Hematopoietic multipotent progenitor cell treated with erythropoietin and hydrocortisone succinate and interleukin-3 and kit ligand, for 15 days (in vitro differentiated cells): ENCODE measurements around the gene AIP.
"Not testable (repeated sequence)": the region's sequence is repeated elsewhere in the genome, so short reads cannot be mapped to it uniquely, and the experiment has no call there.

Source experiments
- DNase-seq: peaks from one replicate; pipeline ENCODE4 v3.0.0-alpha.2; 2015; ENCODE audit warnings: low spot score

AIP gene

DNA sequence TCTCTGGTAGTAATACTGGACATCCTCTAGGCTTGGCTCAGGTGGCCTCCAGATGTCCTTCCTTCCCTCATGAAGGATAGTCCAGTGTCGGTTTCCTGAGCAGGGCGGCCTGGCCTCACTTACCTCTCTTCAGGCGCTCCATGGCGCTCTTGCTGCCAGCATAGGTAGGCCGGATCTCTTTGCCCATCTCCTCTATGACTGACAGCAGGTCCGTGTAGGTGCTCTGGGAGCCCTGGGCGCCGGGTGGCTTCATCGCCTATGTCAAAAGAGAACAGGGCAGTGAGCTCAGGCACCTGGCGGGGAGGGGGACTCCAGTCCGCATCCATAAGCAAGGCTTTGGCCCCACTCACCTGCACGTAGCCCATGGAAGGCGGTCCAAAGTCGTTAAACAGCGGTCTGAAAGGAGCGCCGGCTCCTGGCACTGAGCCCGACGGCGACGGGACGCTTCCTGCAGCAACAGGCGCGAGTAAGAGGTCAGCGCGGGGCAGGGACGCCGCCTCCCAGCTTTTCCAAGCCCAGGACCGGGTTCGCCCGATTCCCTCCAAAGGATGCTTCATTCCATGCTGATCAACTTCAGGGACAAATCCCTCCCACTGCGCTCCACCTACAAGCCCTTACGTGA lies 24.5 kb downstream of the AIP start:
- DNase-seq: no peak

DNA sequence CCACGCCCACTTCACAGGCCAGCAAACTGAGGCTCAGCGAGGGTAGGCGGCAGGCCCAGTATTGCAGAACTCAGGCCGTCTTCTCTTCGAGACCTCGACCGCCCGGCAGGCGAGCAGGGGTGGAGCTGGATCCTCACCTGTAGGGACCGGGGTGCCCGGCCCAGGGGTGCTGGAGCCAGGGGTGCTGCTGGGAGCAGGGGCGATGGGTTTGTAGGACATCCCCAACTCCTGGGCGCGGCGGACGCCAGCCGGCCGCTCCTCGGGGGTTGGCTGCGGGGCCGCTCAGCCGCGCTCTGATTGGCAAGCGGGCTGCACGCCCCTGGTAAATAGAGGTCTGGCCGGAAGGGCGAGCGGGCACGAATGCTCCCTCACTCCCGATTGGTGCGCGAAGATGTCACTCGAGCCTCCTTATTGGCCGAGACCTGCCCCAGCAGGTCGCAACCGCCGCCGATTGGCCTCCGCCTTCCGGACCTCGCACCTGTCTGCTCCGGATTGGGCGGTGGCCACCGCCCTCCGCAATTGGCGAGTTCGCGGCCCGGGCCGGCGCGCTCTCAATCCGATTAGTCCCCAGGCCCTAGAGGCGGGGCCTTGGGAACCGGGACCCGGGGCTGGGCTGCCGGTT lies 25.1 kb downstream of the AIP start, which contains the start of gene CDK2AP2:
Gene CDK2AP2, minus strand, starts transcription at position 299 of the 622 bp plus-strand sequence. Its CDS starts 80 bp downstream, at position 219.
- DNase-seq: peak; percentile 97

DNA sequence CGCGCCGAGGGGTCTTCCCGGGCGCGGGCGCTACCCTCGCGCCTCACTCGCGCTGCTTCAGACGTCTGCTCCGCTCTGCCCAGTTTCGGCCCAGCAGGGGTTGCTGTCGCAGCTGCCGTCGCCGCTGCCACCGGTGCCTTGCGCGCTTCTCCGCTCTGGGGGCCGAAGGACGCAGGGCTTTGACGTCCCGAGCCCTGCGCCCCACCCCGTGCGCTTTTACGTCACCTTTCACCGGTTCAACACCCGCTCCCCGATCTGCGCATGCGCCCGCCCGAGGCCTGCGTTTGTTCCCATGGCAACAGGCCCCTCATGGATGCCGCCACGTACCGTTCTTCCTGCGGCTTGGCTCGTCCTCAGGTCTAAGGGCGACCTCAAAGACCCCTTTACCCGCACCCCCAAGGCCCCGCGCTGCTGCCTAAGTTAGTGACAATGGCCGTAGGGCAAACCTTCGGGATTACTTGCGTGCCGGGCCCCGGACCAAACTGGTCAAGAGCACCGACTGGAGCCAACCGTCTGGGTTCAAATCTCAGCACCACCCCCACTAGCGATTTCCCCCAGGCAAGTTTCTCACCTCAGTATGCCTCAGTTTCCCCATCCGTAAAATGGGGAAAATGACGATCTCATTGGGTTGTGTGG lies 25.8 kb downstream of the AIP start:
- DNase-seq: peak; percentile 96

DNA sequence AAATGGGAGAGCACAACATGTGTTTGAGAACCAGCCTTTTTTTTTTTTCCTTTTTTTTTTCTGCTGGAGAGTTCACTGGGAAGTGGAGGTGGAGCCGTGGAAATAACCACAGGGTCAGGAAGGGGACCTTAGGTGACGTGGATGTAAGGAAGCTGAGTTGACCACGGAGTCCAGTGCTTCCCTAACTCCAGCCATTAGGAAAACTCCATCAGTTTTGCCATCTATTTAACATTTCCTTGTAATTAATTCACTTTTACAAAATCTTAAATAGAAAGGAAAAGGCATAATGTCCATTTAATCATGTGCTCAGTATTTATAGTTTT lies 27.2 kb downstream of the AIP start:
- DNase-seq: no peak

DNA sequence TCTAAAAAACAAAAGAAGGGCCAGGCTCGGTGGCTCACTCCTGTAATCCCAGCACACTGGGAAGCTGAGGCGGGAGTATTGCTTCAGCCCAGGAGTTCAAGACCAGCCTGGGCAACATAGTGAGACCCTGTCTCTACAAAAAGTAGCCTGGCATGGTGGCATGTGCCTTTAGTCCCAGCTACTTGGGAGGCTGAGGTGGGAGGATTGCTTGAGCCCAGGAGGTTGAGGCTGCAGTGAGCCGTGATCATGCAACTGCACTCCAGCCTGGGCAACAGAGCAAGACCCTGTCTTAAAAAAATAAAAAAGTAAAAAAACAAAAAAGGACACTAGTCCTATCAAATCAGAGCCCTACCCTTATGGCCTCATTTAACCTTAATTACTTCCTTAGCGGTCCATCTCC lies 28.7 kb downstream of the AIP start:
- DNase-seq: not testable (repeated sequence)

DNA sequence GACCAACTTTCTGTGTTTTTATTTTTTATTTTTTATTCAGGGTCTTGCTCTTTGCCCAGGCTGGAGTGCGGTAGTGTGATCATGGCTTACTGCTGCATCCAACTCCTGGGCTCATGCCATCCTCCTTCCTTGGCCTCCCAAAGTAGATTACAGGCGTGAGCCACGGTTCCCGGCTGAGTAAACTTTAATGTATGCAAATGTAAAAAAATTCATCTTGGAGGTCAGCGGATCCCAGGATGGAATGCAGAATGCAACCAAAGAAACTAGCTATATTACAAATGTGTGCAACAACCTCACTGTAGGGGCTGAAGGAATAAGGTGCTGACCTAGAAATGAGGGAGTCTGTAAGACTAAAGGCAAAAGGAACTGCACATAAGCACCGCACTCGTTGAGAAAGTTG lies 31.3 kb downstream of the AIP start:
- no peak for DNase-seq

DNA sequence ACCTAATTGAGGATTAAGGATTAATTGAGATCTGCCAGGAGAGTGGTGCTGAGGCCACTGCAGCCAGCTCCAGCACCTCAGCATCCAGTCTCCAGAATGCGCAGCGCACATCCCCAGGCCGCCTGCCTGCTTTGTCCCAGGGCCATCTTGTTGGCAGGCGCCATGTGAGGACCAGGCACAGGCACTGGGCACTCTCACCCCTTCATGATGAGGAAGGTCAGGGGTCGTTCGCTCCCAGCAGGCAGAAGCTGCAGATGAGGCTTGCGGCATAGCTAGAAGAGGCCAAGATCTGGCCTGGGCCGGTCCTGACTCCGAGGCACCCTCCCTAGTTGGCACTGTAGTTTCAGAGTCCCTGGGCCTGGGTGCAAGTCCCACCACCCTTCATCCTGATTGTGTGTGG lies 34.0 kb downstream of the AIP start:
- DNase-seq: no peak

DNA sequence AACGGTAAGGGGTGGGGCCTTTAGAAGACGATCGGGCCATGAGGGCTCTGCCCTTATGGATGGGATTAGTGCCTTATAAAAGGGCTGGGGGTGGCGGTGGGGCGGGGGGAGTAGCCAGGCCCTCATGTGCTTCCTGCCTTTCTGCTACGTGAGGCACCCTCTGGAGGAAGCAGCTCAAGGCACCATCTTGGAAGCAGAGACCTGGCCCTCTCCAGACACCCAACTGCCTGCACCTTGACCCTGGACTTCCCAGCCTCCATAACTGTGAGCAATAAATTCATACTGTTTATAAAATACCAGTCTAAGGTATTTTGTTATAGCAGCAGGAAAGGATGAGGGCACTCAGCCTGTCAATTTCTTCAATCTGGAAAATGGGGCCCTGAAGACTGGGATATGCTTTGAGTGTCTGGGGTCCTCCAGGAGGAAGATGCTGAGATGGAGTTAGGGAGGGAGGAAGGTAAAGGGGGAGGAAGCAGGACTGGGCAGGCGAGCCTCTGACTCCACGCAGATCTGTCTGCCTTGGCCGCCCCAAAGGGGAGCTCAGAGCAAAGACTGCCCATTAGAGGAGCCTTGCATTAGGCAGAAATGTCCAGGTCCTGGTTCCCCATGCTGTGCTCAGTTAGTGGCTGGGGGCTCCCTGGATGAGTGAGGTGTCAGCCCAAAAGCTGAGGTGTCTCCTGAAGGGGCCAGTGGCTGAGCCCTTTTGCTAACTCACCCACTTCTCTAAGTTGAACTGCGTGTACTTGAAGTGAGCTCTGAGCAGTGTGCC lies 35.1 kb downstream of the AIP start:
- DNase-seq: no peak

DNA sequence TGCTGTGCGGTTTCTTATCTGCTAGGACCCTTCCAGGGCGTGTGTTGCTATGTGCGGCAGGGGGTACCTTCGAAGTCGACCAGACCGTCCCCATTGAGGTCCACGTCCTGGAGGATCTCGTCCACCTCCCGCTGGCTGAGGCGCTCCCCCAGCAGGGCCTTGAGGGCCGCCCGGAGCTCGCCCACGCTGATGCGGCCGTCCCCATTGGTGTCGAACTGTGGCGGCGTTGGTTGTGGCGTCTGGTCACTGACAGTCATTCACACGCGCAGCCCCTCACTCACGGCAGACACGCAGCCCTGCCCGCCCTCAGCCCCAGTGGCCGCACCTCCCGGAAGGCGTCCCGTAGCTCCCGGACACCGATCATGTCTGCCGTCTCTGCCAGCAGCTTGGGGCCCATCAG lies 36.9 kb downstream of the AIP start:
- DNase-seq: no peak

DNA sequence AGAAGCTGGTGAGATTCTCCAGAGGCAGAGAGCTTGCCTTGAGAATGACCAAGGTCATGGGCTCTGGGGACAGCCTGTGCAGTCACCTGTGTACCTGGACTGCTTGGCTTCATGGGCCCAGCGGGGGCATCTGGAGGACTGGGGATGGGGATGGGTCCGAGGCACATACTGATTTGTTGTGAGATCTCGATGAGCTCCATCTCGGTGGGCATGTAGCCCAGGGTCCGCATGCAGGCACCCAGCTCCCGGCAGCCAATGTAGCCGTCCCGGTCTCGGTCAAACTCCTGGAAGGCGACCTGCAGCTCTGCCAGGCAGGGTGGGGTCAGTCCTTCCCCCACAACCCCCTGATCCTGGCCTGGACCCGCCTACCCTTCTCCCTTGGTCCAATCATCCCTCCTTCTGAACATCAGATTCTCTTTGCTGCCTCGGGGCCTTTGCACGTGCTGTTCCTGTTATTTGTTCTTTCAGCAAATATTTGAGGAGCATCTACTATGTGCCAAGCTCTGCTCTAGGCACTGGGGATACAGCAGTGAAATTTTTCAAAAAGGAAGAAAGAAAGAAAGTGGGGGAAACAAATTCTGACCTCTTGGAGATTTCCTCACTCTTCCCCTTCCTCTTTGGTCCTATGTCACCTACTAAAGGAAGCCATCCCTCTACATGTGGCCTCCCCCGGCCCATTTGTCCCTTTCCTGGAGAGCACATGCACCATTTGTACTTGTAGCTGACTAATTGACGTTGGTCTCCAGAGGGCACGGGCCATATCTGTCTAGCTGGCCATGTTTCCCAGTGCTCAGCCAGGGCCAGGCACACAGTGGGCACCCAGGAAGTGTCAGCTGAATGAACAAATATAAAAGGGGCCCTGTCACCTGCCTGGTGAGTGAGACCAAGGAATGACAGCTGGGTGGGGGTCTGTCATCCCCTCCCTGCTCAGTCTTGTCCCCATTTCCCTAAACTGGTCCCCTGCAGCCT lies 38.3 kb downstream of the AIP start:
- no peak for DNase-seq

DNA sequence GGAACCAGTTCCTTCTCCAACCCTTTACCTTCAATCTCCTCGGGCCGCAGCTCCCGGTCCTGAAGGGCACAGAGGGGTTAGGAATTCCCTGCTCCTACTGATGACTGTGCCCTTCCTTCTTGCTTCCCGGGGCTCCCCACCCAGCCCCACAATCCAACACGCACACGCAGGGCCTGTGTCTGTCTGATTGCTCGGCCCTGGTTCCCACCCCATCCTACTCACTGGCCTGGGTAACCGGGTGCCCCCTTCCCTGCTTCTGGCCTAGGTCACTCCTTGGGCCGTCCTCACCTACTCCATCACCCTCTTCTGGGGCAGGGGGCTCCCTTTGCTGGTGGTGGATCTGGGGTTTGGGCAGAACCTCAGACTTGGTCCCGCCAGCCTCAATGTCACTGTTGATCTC lies 39.1 kb downstream of the AIP start:
- no peak for DNase-seq

DNA sequence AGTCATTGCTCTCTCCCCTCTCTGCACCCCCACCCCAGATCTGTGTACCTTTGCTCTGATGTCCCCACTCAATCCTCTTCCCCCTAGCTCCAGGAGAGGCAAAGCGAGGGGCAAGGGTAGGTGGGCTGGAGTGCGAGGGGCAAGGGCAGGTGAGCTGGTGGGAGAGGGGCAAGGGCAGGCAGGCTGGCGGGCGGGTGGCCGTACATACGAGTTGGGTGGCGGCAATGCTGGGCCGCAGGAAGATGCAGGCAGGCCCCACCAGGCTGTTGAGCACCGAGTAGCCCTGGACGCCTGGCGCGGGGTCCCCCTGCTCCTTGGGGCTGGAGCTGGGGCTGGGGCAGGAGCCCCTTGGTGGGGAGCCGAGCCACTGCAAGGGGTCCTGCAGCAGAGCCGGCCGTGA lies 39.5 kb downstream of the AIP start:
- DNase-seq: no peak

DNA sequence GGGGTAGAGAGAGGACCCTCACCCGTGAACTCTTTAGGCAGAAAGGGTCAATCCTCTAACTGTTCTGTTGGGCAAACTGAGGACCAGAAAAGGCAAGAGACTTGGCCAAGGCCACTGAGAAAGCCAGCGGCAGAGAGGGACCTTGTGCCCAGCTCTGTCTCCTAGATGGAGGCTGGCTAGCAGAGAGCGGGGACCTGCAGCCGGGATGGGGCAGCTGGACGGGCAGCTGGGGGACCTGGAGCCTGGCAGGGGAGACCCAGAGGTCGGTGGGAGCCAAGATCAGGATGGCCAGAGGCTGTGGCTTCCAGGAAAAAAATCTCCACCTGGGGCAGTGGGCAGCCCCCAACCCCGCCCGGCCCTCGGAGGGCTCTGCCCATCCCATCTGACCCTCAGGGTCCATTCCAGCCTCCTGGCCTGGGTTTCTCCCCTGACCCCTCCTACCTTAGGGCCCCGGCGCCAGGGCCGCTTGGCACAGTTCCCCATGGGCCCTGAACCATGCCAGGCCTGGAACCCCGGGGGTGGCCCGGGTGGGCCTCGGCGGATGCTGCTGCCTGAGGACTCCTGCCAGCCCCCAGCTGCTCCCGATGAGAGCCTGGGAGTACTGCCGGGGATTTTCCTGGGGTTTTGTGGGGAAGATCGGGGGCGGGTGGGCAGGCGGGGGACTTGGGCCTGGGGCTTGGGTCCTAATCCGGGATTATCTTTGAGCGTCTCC lies 40.2 kb downstream of the AIP start, which contains the start of gene CABP2:
Gene CABP2, minus strand, starts transcription at position 603 of the 712 bp plus-strand sequence. Its CDS starts 120 bp downstream, at position 483.
- no peak for DNase-seq

DNA sequence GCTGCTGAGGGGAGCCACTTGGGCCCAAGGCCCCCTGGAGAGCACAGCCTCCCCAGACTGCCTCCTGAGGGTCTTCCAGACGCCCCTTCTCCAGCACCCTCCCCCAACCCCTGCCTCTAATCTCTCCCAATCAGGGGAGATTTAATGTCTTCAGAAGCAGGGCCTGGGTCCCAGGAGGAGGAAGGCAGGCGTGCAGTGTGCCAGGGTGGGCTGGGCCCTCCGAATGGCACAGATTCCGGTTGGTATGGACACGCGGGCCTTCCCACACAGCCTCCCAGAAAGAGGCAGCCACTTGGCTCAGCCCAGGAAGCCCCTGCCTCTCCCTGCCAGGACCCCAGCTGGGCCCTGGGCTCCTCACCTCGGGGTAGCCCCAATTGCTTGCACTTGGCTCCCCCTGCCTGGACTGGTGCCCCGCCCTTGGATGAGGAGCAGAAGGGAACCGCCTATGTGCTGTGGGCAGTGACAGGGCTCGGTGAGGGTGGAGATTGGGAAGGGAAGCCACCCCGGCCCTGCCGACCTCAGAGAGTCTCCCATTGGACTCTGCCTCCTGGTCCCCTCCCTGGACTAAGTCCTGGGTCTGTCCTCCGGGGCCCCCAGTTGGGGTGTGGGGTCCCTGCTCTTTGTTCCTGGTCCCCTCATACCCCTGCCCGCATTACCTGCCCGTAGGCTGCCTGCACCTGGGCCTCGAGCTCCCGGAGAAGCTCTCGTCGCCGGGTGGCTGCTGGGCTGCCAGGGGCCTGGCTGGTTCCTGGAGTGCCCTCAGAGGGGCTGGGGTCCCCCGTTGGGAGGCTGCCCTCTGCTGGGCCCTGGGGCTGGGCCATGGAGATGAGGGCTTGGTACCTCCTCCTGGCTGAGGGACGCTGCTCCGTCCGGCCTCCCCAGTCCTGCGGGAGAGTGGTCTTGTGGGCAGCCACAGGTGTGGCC lies 41.0 kb downstream of the AIP start:
- no peak for DNase-seq

DNA sequence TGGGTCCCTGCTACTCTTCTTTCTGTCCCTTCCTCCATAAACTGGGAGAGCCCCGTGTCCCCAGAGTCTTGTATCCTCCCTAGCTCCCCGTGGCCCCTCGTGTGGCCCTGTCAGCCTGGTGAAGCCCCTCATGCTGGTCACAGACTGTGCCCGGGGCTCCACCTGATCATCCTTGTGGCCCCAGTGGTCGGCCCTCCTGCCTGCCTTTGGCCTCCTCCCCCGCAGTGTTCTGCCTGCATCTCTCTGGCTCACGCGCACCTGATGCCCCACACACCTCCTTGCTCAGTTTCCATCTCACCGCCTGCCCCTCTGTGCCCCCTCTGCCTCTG lies 41.6 kb downstream of the AIP start:
- no peak for DNase-seq

DNA sequence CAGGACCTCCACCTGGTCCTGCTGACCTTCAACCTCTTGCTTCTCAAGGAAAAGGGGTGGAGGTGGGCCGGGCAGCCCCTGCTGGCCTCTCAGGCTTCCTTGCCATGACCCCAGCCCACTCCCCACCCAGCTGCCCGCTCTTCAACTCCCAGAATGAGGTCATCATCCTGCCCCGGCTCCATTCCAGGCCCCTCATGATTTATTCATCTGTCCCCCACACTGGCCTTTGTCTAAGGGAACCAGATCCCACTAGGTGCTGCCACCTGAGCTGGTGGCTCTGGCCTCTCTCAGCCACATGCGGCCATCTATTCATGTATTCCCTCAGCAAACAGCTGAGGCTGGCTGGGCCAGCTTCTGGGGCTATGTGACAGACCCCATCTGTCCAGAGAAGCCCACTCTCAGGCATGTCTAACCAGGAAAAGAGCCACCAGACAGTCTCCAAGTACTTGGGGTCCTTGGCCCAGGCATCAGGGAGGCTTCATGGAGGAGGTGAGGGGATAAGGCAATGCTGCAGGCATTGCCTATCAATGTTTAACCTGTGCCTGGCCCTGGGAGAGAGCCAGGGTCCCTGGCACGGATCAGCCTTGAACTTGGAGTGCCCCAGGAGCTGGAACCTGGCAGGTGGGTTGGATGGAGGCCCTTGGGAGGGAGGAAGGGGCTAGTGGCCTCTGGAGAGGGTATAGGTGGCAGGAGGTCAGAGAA lies 42.6 kb downstream of the AIP start:
- DNase-seq: no peak

DNA sequence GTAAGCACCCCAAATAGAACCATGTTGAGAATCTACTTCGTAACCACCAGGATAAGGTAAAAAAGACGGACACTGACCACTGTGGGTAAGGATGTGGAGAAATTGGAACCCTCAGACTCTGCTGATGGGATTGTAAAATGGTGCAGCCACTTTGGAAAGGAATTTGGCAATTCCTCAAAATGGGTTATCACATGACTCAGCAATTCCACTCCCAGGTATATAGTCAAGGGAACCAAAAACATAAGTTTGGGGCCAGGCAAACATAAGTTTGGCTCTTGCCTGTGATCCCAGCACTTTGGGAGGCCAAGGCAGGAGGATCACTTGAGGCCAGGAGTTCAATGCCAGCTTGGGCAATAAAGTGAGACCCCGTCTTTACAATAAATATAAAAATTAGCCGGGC lies 45.5 kb downstream of the AIP start:
- DNase-seq: no peak

DNA sequence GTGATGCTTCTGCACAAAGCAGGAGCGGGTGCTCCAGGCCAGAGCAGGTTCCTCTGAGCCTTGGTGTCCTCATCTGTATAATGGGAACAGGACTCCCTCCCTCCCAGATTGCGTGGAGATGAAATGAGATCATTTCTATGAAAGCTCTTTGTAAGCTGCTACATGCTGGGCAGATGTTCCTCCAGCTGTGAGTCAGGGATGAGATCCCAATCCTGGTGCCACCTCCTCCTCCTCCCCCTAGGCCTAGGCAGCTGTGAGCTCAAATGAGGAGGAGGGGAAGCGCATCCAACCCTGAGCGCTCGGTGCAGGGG lies 47.4 kb downstream of the AIP start:
- no peak for DNase-seq

DNA sequence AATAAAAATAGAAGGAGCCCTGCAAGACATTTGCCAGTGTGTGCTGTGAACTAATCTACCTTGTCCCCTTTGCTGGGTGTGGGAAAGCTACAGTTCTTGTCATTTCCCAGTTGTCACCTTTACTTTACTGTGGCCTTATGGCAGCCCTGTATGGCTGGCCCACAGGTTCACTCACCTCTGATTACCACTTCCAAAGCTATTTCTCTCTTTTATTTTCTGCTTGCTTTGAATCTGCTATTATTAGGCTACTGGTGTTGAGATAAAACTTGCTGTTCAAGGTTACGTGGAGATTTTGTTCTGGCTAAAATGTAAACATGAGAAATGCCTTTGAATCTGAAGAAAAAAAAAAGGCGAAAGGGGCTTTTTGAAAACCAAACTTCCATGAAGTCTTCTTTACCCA lies 50.1 kb downstream of the AIP start:
- no peak for DNase-seq
